Measurements from ENCODE around the gene CC2D1A.

DNA sequence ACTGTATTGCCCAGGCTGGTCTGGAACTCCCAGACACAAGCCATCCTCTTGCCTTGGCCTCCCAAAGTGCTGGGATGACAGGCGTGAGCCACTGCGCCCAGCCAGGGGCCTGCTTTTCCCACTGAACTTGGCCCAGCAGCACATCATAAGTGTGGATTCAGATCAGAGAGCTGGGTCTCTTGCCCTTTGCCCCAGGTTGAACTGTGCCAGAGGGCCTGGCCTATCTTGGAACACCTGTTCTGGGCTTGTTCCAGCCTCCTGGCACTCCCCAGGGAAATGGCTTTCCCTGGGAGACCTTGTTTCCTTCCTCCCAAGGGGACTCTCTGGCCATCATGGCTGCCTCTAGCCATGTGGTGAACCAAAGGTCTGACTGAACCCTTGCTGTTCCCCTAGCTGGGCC lies 3.4 kb downstream of the CC2D1A start:
- TF ChIP-seq, protein P1, sequence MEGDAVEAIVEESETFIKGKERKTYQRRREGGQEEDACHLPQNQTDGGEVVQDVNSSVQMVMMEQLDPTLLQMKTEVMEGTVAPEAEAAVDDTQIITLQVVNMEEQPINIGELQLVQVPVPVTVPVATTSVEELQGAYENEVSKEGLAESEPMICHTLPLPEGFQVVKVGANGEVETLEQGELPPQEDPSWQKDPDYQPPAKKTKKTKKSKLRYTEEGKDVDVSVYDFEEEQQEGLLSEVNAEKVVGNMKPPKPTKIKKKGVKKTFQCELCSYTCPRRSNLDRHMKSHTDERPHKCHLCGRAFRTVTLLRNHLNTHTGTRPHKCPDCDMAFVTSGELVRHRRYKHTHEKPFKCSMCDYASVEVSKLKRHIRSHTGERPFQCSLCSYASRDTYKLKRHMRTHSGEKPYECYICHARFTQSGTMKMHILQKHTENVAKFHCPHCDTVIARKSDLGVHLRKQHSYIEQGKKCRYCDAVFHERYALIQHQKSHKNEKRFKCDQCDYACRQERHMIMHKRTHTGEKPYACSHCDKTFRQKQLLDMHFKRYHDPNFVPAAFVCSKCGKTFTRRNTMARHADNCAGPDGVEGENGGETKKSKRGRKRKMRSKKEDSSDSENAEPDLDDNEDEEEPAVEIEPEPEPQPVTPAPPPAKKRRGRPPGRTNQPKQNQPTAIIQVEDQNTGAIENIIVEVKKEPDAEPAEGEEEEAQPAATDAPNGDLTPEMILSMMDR (IDR thresholded peaks at IDR 0.05) = no peak
- no peak for TF ChIP-seq POLR2A (IDR thresholded peaks at IDR 0.05)
